ENCODE measurements around the gene C5AR2.
"Not testable (repeated sequence)": the region's sequence is repeated elsewhere in the genome, so short reads cannot be mapped to it uniquely, and the experiment has no call there.

Gene C5AR2

GRCh38 chr19:47362321-47362720 lies 30.3 kb downstream of the C5AR2 start:
- no peak for DNase-seq (ENCODE audit: low read depth, low spot score)

GRCh38 chr19:47363758-47364531 lies 32.0 kb downstream of the C5AR2 start:
- DNase-seq (ENCODE audit: low read depth, low spot score): no peak

GRCh38 chr19:47365455-47365854 lies 33.5 kb downstream of the C5AR2 start:
- DNase-seq (ENCODE audit: low read depth, low spot score): not testable (repeated sequence)

GRCh38 chr19:47370045-47370611 lies 38.2 kb downstream of the C5AR2 start:
- DNase-seq (ENCODE audit: low read depth, low spot score): no peak

- DNase-seq (ENCODE audit: low read depth, low spot score): no peak
Measured at GRCh38 chr19:47371261-47371660, 39.3 kb downstream of the C5AR2 start.

GRCh38 chr19:47372603-47373002 lies 40.6 kb downstream of the C5AR2 start:
- no peak for DNase-seq (ENCODE audit: low read depth, low spot score)

GRCh38 chr19:47373246-47374240 lies 41.6 kb downstream of the C5AR2 start:
- DNase-seq (ENCODE audit: low read depth, low spot score): no peak

- no peak for DNase-seq (ENCODE audit: low read depth, low spot score)
Measured at GRCh38 chr19:47374876-47375693, 43.1 kb downstream of the C5AR2 start.

GRCh38 chr19:47375694-47376588 lies 44.0 kb downstream of the C5AR2 start:
- no peak for DNase-seq (ENCODE audit: low read depth, low spot score)

GRCh38 chr19:47376589-47377144 lies 44.7 kb downstream of the C5AR2 start:
- no peak for DNase-seq (ENCODE audit: low read depth, low spot score)

- DNase-seq (ENCODE audit: low read depth, low spot score): no peak
Measured at GRCh38 chr19:47377208-47377701, 45.3 kb downstream of the C5AR2 start.

- DNase-seq (ENCODE audit: low read depth, low spot score): no peak
Measured at GRCh38 chr19:47377801-47378200, 45.8 kb downstream of the C5AR2 start.

GRCh38 chr19:47378246-47378645 lies 46.3 kb downstream of the C5AR2 start:
- DNase-seq (ENCODE audit: low read depth, low spot score): no peak

- no peak for DNase-seq (ENCODE audit: low read depth, low spot score)
Measured at GRCh38 chr19:47379381-47379938, 47.5 kb downstream of the C5AR2 start.

- no peak for DNase-seq (ENCODE audit: low read depth, low spot score)
Measured at GRCh38 chr19:47380559-47380958, 48.6 kb downstream of the C5AR2 start.

- DNase-seq (ENCODE audit: low read depth, low spot score): no peak
Measured at GRCh38 chr19:47381121-47381520, 49.1 kb downstream of the C5AR2 start.

- no peak for DNase-seq (ENCODE audit: low read depth, low spot score)
Measured at GRCh38 chr19:47381653-47382279, 49.8 kb downstream of the C5AR2 start.

- DNase-seq (ENCODE audit: low read depth, low spot score): not testable (repeated sequence)
Measured at GRCh38 chr19:47383890-47384289, 51.9 kb downstream of the C5AR2 start.

- DNase-seq (ENCODE audit: low read depth, low spot score): not testable (repeated sequence)
Measured at GRCh38 chr19:47384533-47384932, 52.6 kb downstream of the C5AR2 start.
